ENCODE measurements around the gene PTPRN2. TPM values are rescaled to one million over a fixed set of nuclear protein-coding genes. Genes with fewer than 3 reads are reported as not detected.

The PTPRN2 gene
- total and polyA plus RNA-seq, 9 of the 15 experiments (the other 6 are each of a cell fraction or from before 2014, with no cell fraction given) = not detected

DNA sequence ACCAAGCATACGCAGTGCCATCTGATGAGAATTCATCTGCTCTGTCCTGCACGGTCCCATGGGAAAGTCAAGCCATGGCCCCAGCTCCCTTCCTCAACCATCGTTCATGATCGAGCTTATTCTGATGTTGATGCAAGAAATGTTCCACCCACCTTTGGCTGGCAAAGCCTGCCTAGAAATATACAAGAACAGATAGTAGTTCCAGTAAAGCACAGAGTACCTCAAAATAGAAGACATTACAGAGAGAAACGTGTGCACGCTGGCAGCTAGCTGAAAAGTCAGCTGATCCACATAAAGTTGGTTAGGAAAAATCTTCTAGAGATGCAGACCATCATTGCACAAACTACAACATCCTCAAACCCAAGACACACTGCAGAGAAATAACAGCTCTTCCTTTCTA, 127.0 kb downstream of the PTPRN2 start (continued):
- TF ChIP-seq, protein P1, sequence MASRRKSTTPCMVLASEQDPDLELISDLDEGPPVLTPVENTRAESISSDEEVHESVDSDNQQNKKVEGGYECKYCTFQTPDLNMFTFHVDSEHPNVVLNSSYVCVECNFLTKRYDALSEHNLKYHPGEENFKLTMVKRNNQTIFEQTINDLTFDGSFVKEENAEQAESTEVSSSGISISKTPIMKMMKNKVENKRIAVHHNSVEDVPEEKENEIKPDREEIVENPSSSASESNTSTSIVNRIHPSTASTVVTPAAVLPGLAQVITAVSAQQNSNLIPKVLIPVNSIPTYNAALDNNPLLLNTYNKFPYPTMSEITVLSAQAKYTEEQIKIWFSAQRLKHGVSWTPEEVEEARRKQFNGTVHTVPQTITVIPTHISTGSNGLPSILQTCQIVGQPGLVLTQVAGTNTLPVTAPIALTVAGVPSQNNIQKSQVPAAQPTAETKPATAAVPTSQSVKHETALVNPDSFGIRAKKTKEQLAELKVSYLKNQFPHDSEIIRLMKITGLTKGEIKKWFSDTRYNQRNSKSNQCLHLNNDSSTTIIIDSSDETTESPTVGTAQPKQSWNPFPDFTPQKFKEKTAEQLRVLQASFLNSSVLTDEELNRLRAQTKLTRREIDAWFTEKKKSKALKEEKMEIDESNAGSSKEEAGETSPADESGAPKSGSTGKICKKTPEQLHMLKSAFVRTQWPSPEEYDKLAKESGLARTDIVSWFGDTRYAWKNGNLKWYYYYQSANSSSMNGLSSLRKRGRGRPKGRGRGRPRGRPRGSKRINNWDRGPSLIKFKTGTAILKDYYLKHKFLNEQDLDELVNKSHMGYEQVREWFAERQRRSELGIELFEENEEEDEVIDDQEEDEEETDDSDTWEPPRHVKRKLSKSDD (conservative IDR thresholded peaks at IDR 0.05; ENCODE audit: low read length) = no peak
- TF ChIP-seq LEF1 (IDR thresholded peaks at IDR 0.05) (no peak), ZNF282 (CRISPR knock-in tag; IDR thresholded peaks at IDR 0.05) (no peak), HDAC8 (tag; IDR thresholded peaks at IDR 0.05) (no peak), HIVEP1 (CRISPR knock-in tag; IDR thresholded peaks at IDR 0.05) (no peak), SNRNP70 (optimal IDR thresholded peaks at IDR 0.05; ENCODE audit: low read depth, low read length) (no peak)
- TF ChIP-seq, protein P2, sequence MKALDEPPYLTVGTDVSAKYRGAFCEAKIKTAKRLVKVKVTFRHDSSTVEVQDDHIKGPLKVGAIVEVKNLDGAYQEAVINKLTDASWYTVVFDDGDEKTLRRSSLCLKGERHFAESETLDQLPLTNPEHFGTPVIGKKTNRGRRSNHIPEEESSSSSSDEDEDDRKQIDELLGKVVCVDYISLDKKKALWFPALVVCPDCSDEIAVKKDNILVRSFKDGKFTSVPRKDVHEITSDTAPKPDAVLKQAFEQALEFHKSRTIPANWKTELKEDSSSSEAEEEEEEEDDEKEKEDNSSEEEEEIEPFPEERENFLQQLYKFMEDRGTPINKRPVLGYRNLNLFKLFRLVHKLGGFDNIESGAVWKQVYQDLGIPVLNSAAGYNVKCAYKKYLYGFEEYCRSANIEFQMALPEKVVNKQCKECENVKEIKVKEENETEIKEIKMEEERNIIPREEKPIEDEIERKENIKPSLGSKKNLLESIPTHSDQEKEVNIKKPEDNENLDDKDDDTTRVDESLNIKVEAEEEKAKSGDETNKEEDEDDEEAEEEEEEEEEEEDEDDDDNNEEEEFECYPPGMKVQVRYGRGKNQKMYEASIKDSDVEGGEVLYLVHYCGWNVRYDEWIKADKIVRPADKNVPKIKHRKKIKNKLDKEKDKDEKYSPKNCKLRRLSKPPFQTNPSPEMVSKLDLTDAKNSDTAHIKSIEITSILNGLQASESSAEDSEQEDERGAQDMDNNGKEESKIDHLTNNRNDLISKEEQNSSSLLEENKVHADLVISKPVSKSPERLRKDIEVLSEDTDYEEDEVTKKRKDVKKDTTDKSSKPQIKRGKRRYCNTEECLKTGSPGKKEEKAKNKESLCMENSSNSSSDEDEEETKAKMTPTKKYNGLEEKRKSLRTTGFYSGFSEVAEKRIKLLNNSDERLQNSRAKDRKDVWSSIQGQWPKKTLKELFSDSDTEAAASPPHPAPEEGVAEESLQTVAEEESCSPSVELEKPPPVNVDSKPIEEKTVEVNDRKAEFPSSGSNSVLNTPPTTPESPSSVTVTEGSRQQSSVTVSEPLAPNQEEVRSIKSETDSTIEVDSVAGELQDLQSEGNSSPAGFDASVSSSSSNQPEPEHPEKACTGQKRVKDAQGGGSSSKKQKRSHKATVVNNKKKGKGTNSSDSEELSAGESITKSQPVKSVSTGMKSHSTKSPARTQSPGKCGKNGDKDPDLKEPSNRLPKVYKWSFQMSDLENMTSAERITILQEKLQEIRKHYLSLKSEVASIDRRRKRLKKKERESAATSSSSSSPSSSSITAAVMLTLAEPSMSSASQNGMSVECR (CRISPR knock-in tag; IDR thresholded peaks at IDR 0.05) = no peak
